Tibial nerve (tissue), 4 donors: Measurements from ENCODE around the gene PROSER2. TPM values are rescaled to one million over a fixed set of nuclear protein-coding genes. Genes with fewer than 3 reads are reported as not detected.

ENCODE experiments used
- DNase-seq, 2 donors: peaks; one replicate each; pipeline ENCODE4 v3.0.0-alpha.2; 2019; ENCODE audit warnings: low spot score in 2 of 2
- H3K27ac ChIP-seq, 4 donors: fragments of 200-600 bp; sonication (generic) in 3 of 4; one replicate each; pipeline ENCODE4 v1.5.1; 2017 to 2019; ENCODE audit warnings: mild to moderate bottlenecking in 1 of 4
- H3K27me3 ChIP-seq, 2 donors: fragments of 200-600 bp; sonication (generic) in 1 of 2; one replicate each; pipeline versions ENCODE4 v1.5.1 to v1.6.0; 2017 to 2019
- H3K36me3 ChIP-seq, 3 donors: fragments of 200-600 bp; sonication (generic); one replicate each; pipeline ENCODE4 v1.5.1; 2018 to 2019
- H3K4me1 ChIP-seq, 4 donors: fragments of 200-600 bp; sonication (generic) in 3 of 4; one replicate each; pipeline ENCODE4 v1.5.1; 2017 to 2019
- H3K4me3 ChIP-seq, 4 donors: fragments of 200-600 bp; sonication (generic) in 3 of 4; one replicate each; pipeline ENCODE4 v1.5.1; 2017 to 2019; ENCODE audit warnings: mild to moderate bottlenecking in 1 of 4, moderate library complexity in 1 of 4
- H3K9me3 ChIP-seq, 4 donors: fragments of 200-600 bp; sonication (generic) in 3 of 4; one replicate each; pipeline ENCODE4 v1.5.1; 2017 to 2019
- CTCF ChIP-seq, 5 experiments: fragments of 200-600 bp in 3 of 5; fragments of 450-650 bp in 2 of 5; sonication (generic) in 3 of 5; IDR thresholded peaks; one replicate each; pipeline ENCODE4 v1.5.1; 2016 to 2019; ENCODE audit warnings: antibody characterized with exemption in 5 of 5, mild to moderate bottlenecking in 3 of 5, moderate library complexity in 2 of 5
- EP300 ChIP-seq, 2 donors: sonication (generic); formaldehyde crosslinking; IDR thresholded peaks; one replicate each; pipeline ENCODE4 v1.6.1; 2017; ENCODE audit warnings: antibody characterized with exemption in 2 of 2, mild to moderate bottlenecking in 1 of 2
- POLR2A ChIP-seq, 2 donors: fragments of 450-650 bp; IDR thresholded peaks; one replicate each; pipeline ENCODE4 v1.6.1; 2017; ENCODE audit warnings: antibody characterized with exemption in 2 of 2, mild to moderate bottlenecking in 2 of 2, moderate library complexity in 2 of 2
- WGBS, 2 donors: methylation state at CpG; one replicate each; pipeline ENCODE4 v1.1.5; 2018; 5-methylcytosine and 5-hydroxymethylcytosine counted together
- total RNA-seq, 4 donors: library from RNA; depleted of rRNA; stranded (reverse); fragments of >200 nt; gene quantifications; one replicate each; pipeline ENCODE4 v1.1.0, GENCODE V29; 2016

PROSER2 gene
- total RNA-seq, 4 donors from 2014 or later: 71.1 to 98.4 (median 75.6) TPM

- Histone ChIP-seq H3K36me3 (no peaks in the 10 kb centered on the region), H3K9me3 (no peaks in the 10 kb centered on the region), H3K4me1 (no peaks in the 10 kb centered on the region), H3K4me3 (no peak overlapping the region), H3K27ac (no peak overlapping the region), H3K27me3 (no peaks in the 10 kb centered on the region)
- DNase-seq: no peak
- 73 to 92% methylated on average over 6 of the region's 6 CpGs for WGBS, 2 donors
- TF ChIP-seq POLR2A (IDR thresholded peaks at IDR 0.05) (no peak), EP300 (IDR thresholded peaks at IDR 0.05) (no peak), CTCF (IDR thresholded peaks at IDR 0.05) (no peak)
These were observed 42.0 kb upstream of the PROSER2 start for GRCh38 chr10:11781114-11781513.

GRCh38 chr10:11782793-11783557 lies 40.2 kb upstream of the PROSER2 start:
- H3K9me3 ChIP-seq: no peaks in the 10 kb centered on the region
- no peaks in the 10 kb centered on the region for H3K4me1 ChIP-seq
- H3K4me3 ChIP-seq: no peak overlapping the region
- no peaks in the 10 kb centered on the region for H3K27me3 ChIP-seq
- TF ChIP-seq CTCF (IDR thresholded peaks at IDR 0.05): peak; percentile 68 to 84 (median 73)
- TF ChIP-seq EP300 (IDR thresholded peaks at IDR 0.05): no peak
- 73 to 74% methylated on average over 15 to 18 of the region's 18 CpGs for WGBS, 2 donors
- peak in 1 of 2 donors; percentile 60 for DNase-seq
- H3K36me3 ChIP-seq: no peaks in the 10 kb centered on the region
- no peak overlapping the region for H3K27ac ChIP-seq

GRCh38 chr10:11783558-11783865 lies 39.6 kb upstream of the PROSER2 start:
- WGBS, 2 donors: 78 to 80% methylated on average over 7 of the region's 7 CpGs
- Histone ChIP-seq H3K4me1 (no peaks in the 10 kb centered on the region), H3K27me3 (no peaks in the 10 kb centered on the region), H3K27ac (no peak overlapping the region), H3K36me3 (no peaks in the 10 kb centered on the region), H3K9me3 (no peaks in the 10 kb centered on the region), H3K4me3 (no peak overlapping the region)
- DNase-seq: no peak
- no peak for TF ChIP-seq CTCF (IDR thresholded peaks at IDR 0.05)
- TF ChIP-seq EP300 (IDR thresholded peaks at IDR 0.05): no peak
- TF ChIP-seq POLR2A (IDR thresholded peaks at IDR 0.05): no peak

- Histone ChIP-seq H3K4me1 (peaks cover 0 to 10% (median 0%) of the 10 kb centered on the region in 4 donors), H3K27me3 (no peaks in the 10 kb centered on the region), H3K27ac (no peak overlapping the region), H3K9me3 (no peaks in the 10 kb centered on the region), H3K4me3 (no peak overlapping the region), H3K36me3 (no peaks in the 10 kb centered on the region)
- no peak for DNase-seq
- TF ChIP-seq CTCF (IDR thresholded peaks at IDR 0.05) (no peak), EP300 (IDR thresholded peaks at IDR 0.05) (no peak), POLR2A (IDR thresholded peaks at IDR 0.05) (no peak)
- 74 to 96% methylated on average over 7 to 9 of the region's 9 CpGs for WGBS, 2 donors
These were observed 35.8 kb upstream of the PROSER2 start for GRCh38 chr10:11787374-11787773.

- Histone ChIP-seq H3K27me3 (no peaks in the 10 kb centered on the region), H3K9me3 (no peaks in the 10 kb centered on the region), H3K36me3 (no peaks in the 10 kb centered on the region), H3K27ac (no peak overlapping the region), H3K4me3 (no peak overlapping the region), H3K4me1 (peaks cover 0 to 10% (median 0%) of the 10 kb centered on the region in 4 donors)
- 72 to 89% methylated on average over 10 of the region's 10 CpGs for WGBS, 2 donors
- TF ChIP-seq POLR2A (IDR thresholded peaks at IDR 0.05): no peak
- TF ChIP-seq CTCF (IDR thresholded peaks at IDR 0.05): no peak
- TF ChIP-seq EP300 (IDR thresholded peaks at IDR 0.05): no peak
- no peak for DNase-seq
These were observed 35.3 kb upstream of the PROSER2 start for GRCh38 chr10:11787846-11788245.
